Measurements from ENCODE around the gene ICAM1. TPM values are rescaled to one million over a fixed set of nuclear protein-coding genes. Genes with fewer than 3 reads are reported as not detected.

ICAM1 gene
- total and polyA plus RNA-seq, 2 of the 13 experiments (the other 11 are each of a cell fraction or from before 2014, with no cell fraction given), result 37.9 to 98.4 TPM

GRCh38 chr19:10333758-10334587 is 63.1 kb downstream of the ICAM1 start (continued):
- TF ChIP-seq CCAR2 (optimal IDR thresholded peaks at IDR 0.05; ENCODE audit: low read depth, low read length) (no peak), NONO (IDR thresholded peaks at IDR 0.05) (no peak), NONO (CRISPR knock-in tag; conservative IDR thresholded peaks at IDR 0.05) (0 out of 2 replicates have a peak, but pooled peaks have one; percentile 14), CREB1 (IDR thresholded peaks at IDR 0.05) (no peak), CREB1 (CRISPR knock-in tag; IDR thresholded peaks at IDR 0.05) (0 out of 2 replicates have a peak, but pooled peaks have one; percentile 66), EEA1 (CRISPR knock-in tag; IDR thresholded peaks at IDR 0.05; ENCODE audit: borderline replicate concordance) (no peak), ZNF34 (CRISPR knock-in tag; IDR thresholded peaks at IDR 0.05; ENCODE audit: borderline replicate concordance) (no peak), RBM22 (optimal IDR thresholded peaks at IDR 0.05; ENCODE audit: low read length) (peak; percentile 4), ZNF737 (CRISPR knock-in tag; IDR thresholded peaks at IDR 0.05; ENCODE audit: borderline replicate concordance) (no peak), TFDP1 (CRISPR knock-in tag; IDR thresholded peaks at IDR 0.05; ENCODE audit: borderline replicate concordance) (no peak), TBX3 (IDR thresholded peaks at IDR 0.05; ENCODE audit: borderline replicate concordance) (no peak), TFAP4 (IDR thresholded peaks at IDR 0.05; ENCODE audit: borderline replicate concordance, low read depth) (0 out of 2 replicates have a peak, but pooled peaks have one; percentile 5), AKAP8 (CRISPR knock-in tag; IDR thresholded peaks at IDR 0.05) (no peak; the same call in 1 of the 2 replicates), KLF9 (CRISPR knock-in tag; IDR thresholded peaks at IDR 0.05; ENCODE audit: low read depth) (no peak), NR3C1 (CRISPR knock-in tag; IDR thresholded peaks at IDR 0.05) (no peak), ZNF616 (CRISPR knock-in tag; IDR thresholded peaks at IDR 0.05; ENCODE audit: low read depth) (no peak), NFAT5 (CRISPR knock-in tag; IDR thresholded peaks at IDR 0.05) (peak; percentile 0; the same call in 1 of the 2 replicates), MED8 (CRISPR knock-in tag; IDR thresholded peaks at IDR 0.05; ENCODE audit: insufficient replicate concordance) (no peak), HNRNPLL (IDR thresholded peaks at IDR 0.05; ENCODE audit: low read depth, low read length, poor library complexity, severe bottlenecking) (no peak), HNF4A (CRISPR knock-in tag; IDR thresholded peaks at IDR 0.05) (peak; percentile 57)
- TF ChIP-seq, protein P1, sequence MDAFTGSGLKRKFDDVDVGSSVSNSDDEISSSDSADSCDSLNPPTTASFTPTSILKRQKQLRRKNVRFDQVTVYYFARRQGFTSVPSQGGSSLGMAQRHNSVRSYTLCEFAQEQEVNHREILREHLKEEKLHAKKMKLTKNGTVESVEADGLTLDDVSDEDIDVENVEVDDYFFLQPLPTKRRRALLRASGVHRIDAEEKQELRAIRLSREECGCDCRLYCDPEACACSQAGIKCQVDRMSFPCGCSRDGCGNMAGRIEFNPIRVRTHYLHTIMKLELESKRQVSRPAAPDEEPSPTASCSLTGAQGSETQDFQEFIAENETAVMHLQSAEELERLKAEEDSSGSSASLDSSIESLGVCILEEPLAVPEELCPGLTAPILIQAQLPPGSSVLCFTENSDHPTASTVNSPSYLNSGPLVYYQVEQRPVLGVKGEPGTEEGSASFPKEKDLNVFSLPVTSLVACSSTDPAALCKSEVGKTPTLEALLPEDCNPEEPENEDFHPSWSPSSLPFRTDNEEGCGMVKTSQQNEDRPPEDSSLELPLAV (CRISPR knock-in tag; conservative IDR thresholded peaks at IDR 0.05; ENCODE audit: low read depth), result 0 out of 2 replicates have a peak, but pooled peaks have one; percentile 36

Measured in HepG2 (cell line).